Tibial nerve (tissue), 3 donors: ENCODE measurements around the gene MROH7.

ENCODE experiments used
- CTCF ChIP-seq, 5 experiments: fragments of 200-600 bp in 3 of 5; fragments of 450-650 bp in 2 of 5; sonication (generic) in 3 of 5; IDR thresholded peaks; one replicate each; pipeline ENCODE4 v1.5.1; 2016 to 2019; ENCODE audit warnings: antibody characterized with exemption in 5 of 5, mild to moderate bottlenecking in 3 of 5, moderate library complexity in 2 of 5
- POLR2A ChIP-seq, 2 donors: fragments of 450-650 bp; IDR thresholded peaks; one replicate each; pipeline ENCODE4 v1.6.1; 2017; ENCODE audit warnings: antibody characterized with exemption in 2 of 2, mild to moderate bottlenecking in 2 of 2, moderate library complexity in 2 of 2

- no peak for TF ChIP-seq CTCF (IDR thresholded peaks at IDR 0.05)
- no peak for TF ChIP-seq POLR2A (IDR thresholded peaks at IDR 0.05)
These were observed 24.3 kb downstream of the MROH7 start for GRCh38 chr1:54665852-54666251.
